Activated T-cell treated with anti-CD3 and anti-CD28 coated beads, Interleukin-2, amount 50 U/mL, for 72 hours (primary cell): ENCODE data around the gene LARP1. TPM values are rescaled to one million over a fixed set of nuclear protein-coding genes. Genes with fewer than 3 reads are reported as not detected.
"Not testable (repeated sequence)": the region's sequence is repeated elsewhere in the genome, so short reads cannot be mapped to it uniquely, and the experiment has no call there.

ENCODE experiments used
- ATAC-seq, 2 donors: fragments of 150-1000 bp; cut with Tn5 transposase; replicated peaks in 1 of 2; 2 replicates each; pipeline ENCODE4 v1.10.0; 2021; ENCODE audit warnings: moderate library complexity in 2 of 2, mild to moderate bottlenecking in 1 of 2
- DNase-seq, 2 donors: peaks; one replicate each; pipeline ENCODE4 v3.0.0; 2021 to 2022; ENCODE audit warnings: mixed read lengths in 1 of 2
- H3K27ac Mint-ChIP-seq: one replicate; pipeline ENCODE4 v1.8.0; 2022; ENCODE audit warnings: mild to moderate bottlenecking, moderate library complexity, mixed read lengths
- H3K27me3 Mint-ChIP-seq: one replicate; pipeline ENCODE4 v1.8.0; 2022; ENCODE audit warnings: low read depth, mixed read lengths
- H3K36me3 Mint-ChIP-seq, 2 donors: one replicate each; pipeline ENCODE4 v1.8.0; 2022; ENCODE audit warnings: mixed read lengths in 2 of 2, mild to moderate bottlenecking in 1 of 2; ENCODE audit not compliant: insufficient read depth in 2 of 2
- H3K4me1 Mint-ChIP-seq: one replicate; pipeline ENCODE4 v1.8.0; 2022; ENCODE audit warnings: low read depth, mixed read lengths
- H3K4me3 Mint-ChIP-seq, 2 donors: one replicate each; pipeline ENCODE4 v1.8.0; 2022; ENCODE audit warnings: mild to moderate bottlenecking in 2 of 2, mixed read lengths in 2 of 2, moderate library complexity in 2 of 2
- H3K9me3 Mint-ChIP-seq, 2 donors: one replicate each; pipeline ENCODE4 v1.8.0; 2022; ENCODE audit warnings: mixed read lengths in 2 of 2
- total RNA-seq, 2 donors: library from RNA; stranded (reverse); gene quantifications; one replicate each; pipeline ENCODE4 v1.2.3, GENCODE V29; 2022

LARP1 gene
- total RNA-seq, 2 donors from 2014 or later = 248 to 266 TPM

GRCh38 chr5:154834053-154834452 lies 78.9 kb downstream of the LARP1 start:
- Mint-ChIP-seq H3K27me3 (no peaks in the 10 kb centered on the region), H3K36me3 (peaks cover 2 to 4% of the 10 kb centered on the region in 2 donors), H3K9me3 (no peaks in the 10 kb centered on the region), H3K4me1 (peaks cover 16% of the 10 kb centered on the region), H3K27ac (no peak overlapping the region), H3K4me3 (no peak overlapping the region)
- ATAC-seq (no peak), DNase-seq (no peak)

GRCh38 chr5:154835701-154836052 lies 80.5 kb downstream of the LARP1 start:
- not testable (repeated sequence) for DNase-seq

GRCh38 chr5:154836225-154836624 lies 81.0 kb downstream of the LARP1 start:
- Mint-ChIP-seq H3K9me3 (no peaks in the 10 kb centered on the region), H3K4me1 (no peaks in the 10 kb centered on the region), H3K4me3 (no peak overlapping the region), H3K27ac (no peak overlapping the region), H3K36me3 (peaks cover 0 to 2% of the 10 kb centered on the region in 2 donors), H3K27me3 (no peaks in the 10 kb centered on the region)
- no peak for ATAC-seq
- DNase-seq = no peak

More at GRCh38 chr5:154835701-154836052, 80.5 kb downstream of the LARP1 start:
- H3K36me3 Mint-ChIP-seq, H3K4me3 Mint-ChIP-seq, H3K4me1 Mint-ChIP-seq, H3K9me3 Mint-ChIP-seq, ATAC-seq, H3K27ac Mint-ChIP-seq, H3K27me3 Mint-ChIP-seq: not testable (repeated sequence)

- Mint-ChIP-seq H3K4me1 (no peaks in the 10 kb centered on the region), H3K27me3 (no peaks in the 10 kb centered on the region), H3K27ac (peak overlapping the region; percentile 60)
Measured at GRCh38 chr5:154837009-154837901, 82.1 kb downstream of the LARP1 start.

GRCh38 chr5:154840435-154841272 lies 85.5 kb downstream of the LARP1 start:
- H3K4me3 Mint-ChIP-seq = no peak overlapping the region
- peaks cover 0 to 4% of the 10 kb centered on the region in 2 donors for H3K36me3 Mint-ChIP-seq
- H3K27ac Mint-ChIP-seq = peak overlapping the region; percentile 38
- H3K9me3 Mint-ChIP-seq = no peaks in the 10 kb centered on the region
- ATAC-seq = peak in 1 of 2 donors; percentile 18
- H3K27me3 Mint-ChIP-seq = no peaks in the 10 kb centered on the region
- no peak for DNase-seq
- no peaks in the 10 kb centered on the region for H3K4me1 Mint-ChIP-seq

More at GRCh38 chr5:154837009-154837901, 82.1 kb downstream of the LARP1 start:
- Mint-ChIP-seq H3K4me3 (no peak overlapping the region), H3K9me3 (no peaks in the 10 kb centered on the region), H3K36me3 (peaks cover 0 to 2% of the 10 kb centered on the region in 2 donors)
- ATAC-seq = no peak
- no peak for DNase-seq

- Mint-ChIP-seq H3K27me3 (no peaks in the 10 kb centered on the region), H3K27ac (no peak overlapping the region), H3K4me3 (no peak overlapping the region), H3K4me1 (no peaks in the 10 kb centered on the region), H3K36me3 (peaks cover 0 to 4% of the 10 kb centered on the region in 2 donors), H3K9me3 (no peaks in the 10 kb centered on the region)
- DNase-seq (no peak), ATAC-seq (no peak)
Measured at GRCh38 chr5:154841273-154841661, 86.1 kb downstream of the LARP1 start.

- ATAC-seq (no peak), DNase-seq (no peak)
- no peaks in the 10 kb centered on the region for H3K9me3 Mint-ChIP-seq
- no peak overlapping the region for H3K27ac Mint-ChIP-seq
- no peaks in the 10 kb centered on the region for H3K4me1 Mint-ChIP-seq
- H3K27me3 Mint-ChIP-seq = no peaks in the 10 kb centered on the region
- no peak overlapping the region for H3K4me3 Mint-ChIP-seq
- peaks cover 0 to 4% of the 10 kb centered on the region in 2 donors for H3K36me3 Mint-ChIP-seq
Measured at GRCh38 chr5:154842689-154843530, 87.7 kb downstream of the LARP1 start.

- no peak for DNase-seq
- Mint-ChIP-seq H3K27me3 (no peaks in the 10 kb centered on the region), H3K27ac (no peak overlapping the region), H3K4me3 (no peak overlapping the region), H3K36me3 (peaks cover 0 to 4% of the 10 kb centered on the region in 2 donors), H3K4me1 (peaks cover 8% of the 10 kb centered on the region), H3K9me3 (no peaks in the 10 kb centered on the region)
- no peak for ATAC-seq
Measured at GRCh38 chr5:154844809-154845208, 89.6 kb downstream of the LARP1 start.

GRCh38 chr5:154849264-154849785 lies 94.1 kb downstream of the LARP1 start:
- no peak overlapping the region for H3K27ac Mint-ChIP-seq
- H3K4me3 Mint-ChIP-seq = no peak overlapping the region
- H3K9me3 Mint-ChIP-seq = no peaks in the 10 kb centered on the region
- DNase-seq (no peak), ATAC-seq (no peak)
- H3K27me3 Mint-ChIP-seq = no peaks in the 10 kb centered on the region
- peaks cover 17% of the 10 kb centered on the region for H3K4me1 Mint-ChIP-seq
- H3K36me3 Mint-ChIP-seq = peaks cover 0 to 4% of the 10 kb centered on the region in 2 donors

GRCh38 chr5:154849791-154850201 lies 94.6 kb downstream of the LARP1 start:
- Mint-ChIP-seq H3K9me3 (no peaks in the 10 kb centered on the region), H3K4me3 (no peak overlapping the region), H3K4me1 (peaks cover 17% of the 10 kb centered on the region), H3K27me3 (no peaks in the 10 kb centered on the region), H3K36me3 (peaks cover 0 to 4% of the 10 kb centered on the region in 2 donors), H3K27ac (no peak overlapping the region)
- ATAC-seq (peak; percentile 32 to 37), DNase-seq (no peak)

GRCh38 chr5:154850255-154851062 lies 95.3 kb downstream of the LARP1 start, which contains the start of gene FAXDC2:
FAXDC2 (minus strand) TSS chr5:154850603; CDS start chr5:154838178, 12,425 bp downstream.
- no peaks in the 10 kb centered on the region for H3K9me3 Mint-ChIP-seq
- no peaks in the 10 kb centered on the region for H3K27me3 Mint-ChIP-seq

GRCh38 chr5:154851351-154851750 lies 96.2 kb downstream of the LARP1 start:
- Mint-ChIP-seq H3K9me3 (no peaks in the 10 kb centered on the region), H3K4me3 (no peak overlapping the region), H3K4me1 (peaks cover 17% of the 10 kb centered on the region), H3K27me3 (no peaks in the 10 kb centered on the region), H3K36me3 (no peaks in the 10 kb centered on the region), H3K27ac (no peak overlapping the region)
- no peak for ATAC-seq
- DNase-seq = no peak

More at GRCh38 chr5:154850255-154851062, 95.3 kb downstream of the LARP1 start, which contains the start of gene FAXDC2:
- Mint-ChIP-seq H3K27ac (no peak within 1 kb of the TSS), H3K4me3 (peak within 1 kb of the TSS in 1 of 2 donors; percentile 15), H3K36me3 (peaks cover 0 to under 1% of the 10 kb centered on the region in 2 donors), H3K4me1 (peaks cover 17% of the 10 kb centered on the region)
- DNase-seq (no peak), ATAC-seq (peak; percentile 23 to 29)
